GM21528 (cell line): ENCODE data around the gene CAMK2G.
A peak's percentile ranks its signal among the peaks of the same experiment; 100 is the strongest.

Experiments
- ATAC-seq: cut with Tn5 transposase; IDR thresholded peaks from one replicate; pipeline ENCODE4 v1.9.1; 2021; ENCODE audit warnings: mild to moderate bottlenecking, moderate library complexity; ENCODE audit not compliant: unreplicated experiment, low FRiP score

CAMK2G gene

DNA sequence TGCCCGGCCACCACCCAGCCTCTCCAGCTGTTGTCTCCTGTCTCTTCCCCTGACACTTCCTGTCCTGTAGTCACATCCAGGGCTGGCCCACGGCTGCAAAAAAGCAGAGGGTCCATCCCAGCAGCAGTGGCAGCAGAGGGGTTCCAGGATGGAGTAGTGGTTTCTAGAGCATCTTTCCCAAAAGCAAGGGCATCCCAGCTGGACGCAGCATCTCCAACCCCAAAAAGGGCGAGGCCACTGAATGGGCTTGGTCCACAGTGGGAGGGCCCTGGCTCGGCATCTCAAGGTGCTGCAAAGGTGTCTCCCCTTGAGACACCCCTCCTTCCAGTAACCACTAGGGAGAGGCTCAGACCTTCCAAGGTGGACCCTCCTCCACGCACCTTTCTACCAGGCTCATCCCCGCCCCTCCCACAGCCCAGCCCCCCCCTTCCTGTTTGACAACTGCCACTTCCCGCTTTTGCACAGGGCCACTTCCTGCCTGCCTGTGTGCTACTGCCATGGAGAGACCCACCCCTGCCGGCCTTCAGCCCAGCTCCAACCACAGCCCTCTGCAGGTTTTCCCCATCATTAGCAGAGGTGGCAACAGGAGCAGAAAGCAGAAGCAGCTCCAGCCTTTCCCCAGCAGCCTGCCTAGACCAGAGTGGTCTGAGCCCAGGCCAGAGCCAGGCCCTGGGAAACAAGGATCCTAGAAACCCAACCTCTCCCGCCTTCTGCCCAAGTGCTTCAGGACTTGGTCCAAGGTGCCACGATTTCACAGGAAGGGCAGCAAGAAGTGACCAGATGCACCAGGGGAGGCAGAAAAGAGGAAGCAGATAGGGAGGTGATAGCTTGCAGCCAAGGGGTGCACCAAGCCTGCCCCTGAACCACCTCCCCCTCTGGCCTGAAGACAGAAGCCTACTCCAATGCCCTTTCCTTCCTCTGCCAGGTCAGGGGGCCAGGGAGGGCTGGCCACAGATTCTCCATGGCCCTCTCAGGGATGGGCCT, 8.6 kb downstream of the CAMK2G start:
- peak; percentile 75 for ATAC-seq

DNA sequence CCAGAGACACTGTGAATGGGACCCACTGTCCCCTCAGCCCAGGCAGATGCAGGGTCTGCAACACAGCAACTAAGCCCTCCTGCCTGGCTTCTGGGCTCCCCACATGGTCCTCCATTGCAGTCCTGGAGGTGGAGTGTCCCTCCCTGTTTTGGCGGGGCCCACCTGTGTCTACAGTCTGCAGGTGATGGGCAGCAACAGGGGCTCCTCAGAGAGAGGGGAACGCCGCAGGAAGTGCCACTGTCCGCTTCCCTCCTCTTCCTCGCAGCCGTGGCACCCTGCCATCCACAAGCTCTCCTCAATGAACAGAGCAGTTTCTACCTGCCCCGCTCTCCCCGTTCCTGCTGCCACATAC, 9.3 kb downstream of the CAMK2G start:
- ATAC-seq = no peak

DNA sequence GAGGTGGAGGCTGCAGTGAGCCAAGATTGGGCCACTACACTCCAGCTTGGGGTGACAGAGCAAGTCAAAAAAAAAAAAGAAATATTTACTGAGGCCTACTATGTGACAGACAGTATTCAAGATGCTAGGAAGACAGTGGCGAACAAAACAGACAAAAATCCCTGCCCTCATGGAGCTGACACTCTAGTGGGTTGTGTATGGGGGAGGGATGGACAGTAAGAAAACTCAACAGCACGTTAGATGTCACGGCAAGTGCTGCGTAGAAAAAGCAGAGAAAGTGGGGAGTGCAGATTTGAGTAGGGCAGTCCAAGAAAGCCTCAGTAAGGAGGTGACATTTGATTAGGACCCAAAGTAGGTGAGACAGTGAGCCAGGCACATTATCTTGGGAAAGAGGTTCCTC, 10.1 kb downstream of the CAMK2G start:
- ATAC-seq = no peak

DNA sequence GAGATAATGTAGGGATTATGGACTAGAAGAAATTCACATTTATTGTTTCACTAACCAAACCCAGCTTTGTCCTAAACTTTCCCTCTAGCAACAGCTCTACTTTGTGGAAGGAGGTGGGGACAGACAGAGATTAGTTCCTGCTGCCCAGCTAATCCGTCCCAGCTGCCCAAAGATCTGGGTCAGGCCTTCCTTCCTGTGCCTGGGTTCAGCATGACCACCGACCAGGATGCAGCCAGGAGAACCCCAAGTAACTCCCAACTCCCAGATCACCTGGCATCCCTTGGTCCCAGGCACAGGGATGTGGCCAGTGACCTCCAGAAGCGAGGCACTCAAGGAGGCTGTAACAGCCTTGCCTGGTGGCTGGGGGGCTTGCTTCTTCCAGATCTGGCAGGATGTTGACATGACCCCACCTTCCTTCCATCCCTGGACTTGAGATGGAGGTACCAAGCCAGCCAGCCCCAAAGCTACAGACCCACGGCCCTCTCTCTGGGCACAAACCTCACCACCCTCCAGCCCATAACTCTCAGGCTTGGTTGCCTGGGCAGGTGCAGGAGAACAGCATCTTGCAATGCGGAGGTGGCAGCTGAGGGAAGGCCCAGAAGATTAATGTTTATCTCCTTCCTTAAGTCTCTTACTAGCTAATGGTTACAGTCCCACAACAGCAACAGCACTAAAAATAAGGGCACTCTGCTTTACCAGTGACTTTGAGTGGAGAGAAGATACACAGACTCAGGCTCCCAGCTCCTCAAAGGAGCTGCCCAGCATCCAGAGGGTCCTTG, 11.1 kb downstream of the CAMK2G start:
- no peak for ATAC-seq

DNA sequence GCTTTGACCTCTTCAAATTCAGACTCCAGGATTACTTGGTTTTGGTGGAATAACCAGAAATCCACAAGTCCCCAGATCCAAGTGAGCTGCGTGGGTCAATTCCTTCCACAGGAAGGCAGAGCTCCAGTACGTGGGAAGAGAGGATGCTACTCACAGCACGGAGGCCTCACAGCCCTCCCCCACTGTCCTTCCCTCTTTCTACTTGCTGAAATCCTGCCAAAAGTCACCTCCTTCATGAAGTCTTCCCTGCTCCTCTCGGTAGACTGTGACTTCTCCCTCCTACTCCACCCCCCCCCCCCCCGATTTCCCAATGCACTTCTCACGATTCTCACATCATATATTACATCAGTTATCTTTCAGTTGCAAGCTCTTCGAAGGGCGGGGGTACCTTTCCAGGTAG, 12.3 kb downstream of the CAMK2G start:
- ATAC-seq = no peak

DNA sequence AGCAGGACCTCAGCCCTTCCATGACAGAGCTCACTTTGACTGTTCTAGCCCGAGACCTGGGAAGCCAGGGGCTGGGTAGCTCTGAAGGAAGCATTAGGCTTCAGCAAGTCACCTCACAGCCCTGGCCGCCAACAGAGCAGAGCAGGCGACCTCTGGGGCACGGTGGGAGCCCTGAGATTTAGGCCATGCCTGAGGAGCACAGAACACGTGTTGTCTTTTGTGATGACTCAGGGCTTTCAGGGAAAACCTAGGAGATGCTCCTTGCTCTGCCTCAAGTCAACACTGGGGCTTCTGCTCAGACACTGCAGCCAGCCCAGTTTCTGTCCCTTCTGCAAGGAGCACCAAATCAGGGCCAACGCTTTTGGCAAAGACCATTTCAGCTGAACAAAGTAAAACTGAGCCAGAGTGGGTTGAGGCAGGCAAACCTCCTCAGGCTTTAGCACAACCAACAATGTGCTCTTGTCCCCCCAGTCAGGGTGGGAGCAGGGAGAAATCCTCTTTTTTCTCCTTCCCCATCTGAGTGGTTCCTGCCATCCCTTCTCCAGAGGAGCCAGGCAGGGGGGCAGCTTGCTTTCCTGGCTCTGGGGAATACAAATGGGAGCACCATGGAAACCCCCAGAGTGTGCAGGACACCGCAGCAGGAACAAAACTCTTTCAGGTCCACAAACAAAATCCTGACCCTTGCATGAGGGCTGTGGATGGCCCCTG, 14.4 kb downstream of the CAMK2G start:
- ATAC-seq = no peak

DNA sequence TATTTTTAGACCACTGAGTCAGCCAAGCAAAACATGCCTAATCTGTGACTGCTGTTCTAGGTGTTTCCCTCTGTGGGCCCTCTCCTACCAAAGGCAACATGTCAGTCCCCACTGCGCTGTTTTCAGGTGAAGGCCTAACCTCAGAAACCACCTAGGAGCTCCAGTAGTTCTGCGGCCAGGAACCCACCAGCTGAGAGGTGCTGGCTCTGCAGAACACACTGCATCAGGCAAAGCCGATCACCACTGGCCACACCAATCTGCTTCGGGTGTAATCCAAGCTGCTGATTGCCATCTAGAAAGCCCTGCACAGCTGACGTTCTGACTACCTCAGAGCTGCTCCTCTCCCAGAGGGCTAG, 14.9 kb downstream of the CAMK2G start:
- no peak for ATAC-seq

DNA sequence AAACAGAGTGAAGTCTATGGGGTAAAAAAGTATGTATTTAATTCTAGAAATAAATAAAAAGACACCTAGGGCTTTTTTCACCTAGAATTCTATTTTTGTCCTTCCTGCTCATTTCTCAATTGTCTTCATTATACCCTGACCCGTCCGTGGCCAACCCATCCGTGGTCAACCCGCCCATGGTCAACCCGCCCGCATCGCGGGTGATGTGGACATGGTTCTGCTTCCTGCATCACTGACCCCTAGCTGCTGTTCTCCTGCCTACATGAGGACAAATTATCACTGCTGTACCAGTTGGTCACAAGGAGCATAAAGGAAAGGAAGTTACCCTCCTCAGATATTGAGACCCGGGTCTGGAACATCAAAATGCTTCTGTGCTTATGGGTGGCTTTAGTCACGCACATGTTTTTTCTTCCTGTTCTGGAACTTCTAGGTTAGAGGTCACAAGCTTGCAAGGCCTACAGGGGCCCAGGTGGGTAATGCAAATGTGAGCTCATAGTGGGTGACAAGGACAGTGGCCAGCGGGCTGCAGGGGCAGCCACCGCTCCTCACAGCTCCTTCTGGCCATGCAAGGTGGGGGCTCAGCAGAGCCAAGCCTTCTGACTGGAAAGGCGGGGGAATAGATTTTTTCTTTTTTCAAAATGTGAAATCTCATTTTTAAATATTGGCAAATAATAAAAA, 15.5 kb downstream of the CAMK2G start:
- no peak for ATAC-seq

DNA sequence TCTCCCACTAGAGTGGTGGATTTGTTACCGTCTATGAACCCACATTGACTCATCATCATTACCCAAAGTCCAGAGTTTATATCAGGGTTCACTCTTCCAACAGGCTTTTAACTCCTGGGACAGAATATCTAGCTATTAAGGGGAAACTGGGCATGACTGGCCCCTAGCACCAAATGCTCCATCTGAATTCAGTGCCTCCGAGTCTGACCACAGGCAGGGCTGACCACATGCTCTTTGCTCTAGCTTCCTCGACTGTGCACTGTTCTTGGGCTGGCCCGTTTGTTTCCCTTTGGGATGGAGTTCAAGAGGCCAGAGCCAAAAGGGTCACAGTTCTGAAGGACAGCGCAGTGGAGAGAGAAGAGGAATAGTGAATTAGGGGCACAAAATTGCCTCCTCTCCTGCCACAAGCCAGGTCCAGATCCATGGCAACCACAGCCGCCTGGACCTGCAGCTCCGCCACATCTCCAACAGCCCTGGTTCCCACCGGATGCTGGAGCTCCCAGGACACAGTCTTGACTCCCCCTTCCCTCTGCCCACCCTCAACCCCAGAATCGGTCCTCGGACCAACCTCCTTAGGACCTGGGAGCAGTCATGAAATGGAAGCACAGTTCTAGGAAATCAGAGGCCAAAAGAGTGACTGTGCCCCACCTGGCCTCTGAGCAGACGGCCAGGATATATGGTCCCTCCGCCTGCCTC, 16.2 kb downstream of the CAMK2G start:
- no peak for ATAC-seq

DNA sequence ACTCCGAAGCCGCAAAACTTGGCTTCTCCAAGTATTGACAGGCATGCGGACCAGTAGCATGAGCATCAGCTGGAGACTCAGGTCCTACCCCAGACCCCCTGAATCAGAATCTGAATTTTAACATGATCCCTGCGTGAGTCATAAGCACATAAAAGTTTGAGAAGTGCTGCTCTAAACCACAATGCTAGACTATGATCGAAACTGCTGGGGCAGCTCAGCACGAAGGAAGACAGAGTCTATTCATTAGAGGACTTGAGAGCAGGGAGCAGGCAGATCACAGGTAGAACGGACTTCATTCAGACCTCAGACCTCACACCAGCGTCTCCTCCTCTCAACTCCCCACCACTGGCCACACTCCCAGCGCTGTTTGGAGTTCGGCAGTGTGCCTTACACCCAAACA, 16.9 kb downstream of the CAMK2G start:
- no peak for ATAC-seq

DNA sequence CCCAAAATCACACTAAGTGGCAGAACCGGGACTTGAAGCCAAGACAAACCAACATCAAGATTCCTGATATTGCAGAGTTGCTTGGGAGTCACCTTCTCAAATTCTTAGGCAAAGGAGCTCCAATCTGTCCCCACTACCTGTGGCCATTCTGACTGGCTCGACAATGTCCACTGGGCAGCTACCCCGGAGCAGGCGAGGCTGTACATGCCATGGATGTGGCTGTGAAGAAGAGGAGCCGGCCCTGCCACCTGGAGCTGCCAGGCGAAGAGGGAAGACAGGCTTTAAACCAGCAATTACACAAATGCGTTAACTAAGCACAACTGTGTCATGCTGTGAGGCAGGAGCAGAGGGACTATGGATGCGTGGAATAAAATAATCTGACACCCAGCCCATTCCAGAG, 18.1 kb downstream of the CAMK2G start:
- no peak for ATAC-seq

DNA sequence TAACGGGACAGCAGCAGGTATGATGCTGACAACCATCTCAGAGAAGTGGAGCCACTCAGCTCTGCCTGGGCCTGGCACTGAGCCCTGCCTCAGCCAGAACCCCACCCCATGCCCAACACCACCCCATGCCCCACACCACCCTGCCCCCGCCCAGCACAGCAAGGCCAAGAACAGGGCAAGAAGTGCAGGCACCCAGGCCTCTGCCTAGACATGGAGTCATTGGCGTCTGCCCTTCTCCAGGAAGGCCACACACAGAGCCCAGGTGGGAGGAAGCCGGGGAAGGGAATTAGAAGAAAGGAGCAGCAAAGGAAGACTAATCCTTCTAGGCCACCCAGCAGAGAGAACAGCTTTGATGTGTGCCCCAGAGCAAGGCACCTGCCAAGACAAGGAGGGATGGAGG, 18.9 kb downstream of the CAMK2G start:
- ATAC-seq = no peak

DNA sequence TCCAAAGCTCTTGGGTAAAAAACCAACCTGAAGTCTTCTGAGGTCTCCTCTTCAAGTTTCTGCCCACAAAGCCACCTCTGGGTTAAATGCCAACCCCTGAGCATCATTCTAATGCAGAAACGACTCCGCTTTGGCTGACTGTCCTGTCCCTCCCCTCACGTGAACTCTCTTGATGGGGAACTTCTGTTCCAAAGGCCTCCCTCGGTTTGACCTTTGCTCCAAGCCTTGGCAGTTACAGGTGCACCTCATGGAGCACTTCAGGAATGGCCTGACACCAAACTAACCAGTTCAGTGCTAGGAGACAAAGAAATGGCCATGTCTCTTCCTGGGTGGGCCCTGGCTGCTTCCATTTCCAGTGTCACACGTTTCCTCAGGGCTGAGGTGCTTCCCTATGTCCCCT, 20.0 kb downstream of the CAMK2G start:
- no peak for ATAC-seq

DNA sequence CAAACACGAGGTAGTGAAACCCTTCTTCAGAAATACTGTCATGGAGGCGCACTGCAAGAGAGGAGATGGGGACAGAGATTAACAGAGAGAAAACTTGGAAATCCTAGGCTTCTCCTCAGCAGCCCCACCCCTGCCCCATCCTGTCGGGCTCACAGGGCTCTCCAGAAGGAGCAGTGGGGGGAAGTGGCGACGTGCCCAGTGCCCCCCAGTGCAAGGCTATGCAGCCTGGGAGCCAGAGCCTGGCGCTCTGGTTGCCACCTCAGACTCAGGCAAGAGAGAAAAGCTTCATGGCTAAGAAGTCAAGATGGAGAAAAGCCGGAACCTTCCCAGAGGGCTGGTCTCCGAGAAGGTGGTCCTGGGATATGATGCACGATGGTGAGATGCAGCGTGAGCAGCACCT, 21.2 kb downstream of the CAMK2G start:
- ATAC-seq = no peak

DNA sequence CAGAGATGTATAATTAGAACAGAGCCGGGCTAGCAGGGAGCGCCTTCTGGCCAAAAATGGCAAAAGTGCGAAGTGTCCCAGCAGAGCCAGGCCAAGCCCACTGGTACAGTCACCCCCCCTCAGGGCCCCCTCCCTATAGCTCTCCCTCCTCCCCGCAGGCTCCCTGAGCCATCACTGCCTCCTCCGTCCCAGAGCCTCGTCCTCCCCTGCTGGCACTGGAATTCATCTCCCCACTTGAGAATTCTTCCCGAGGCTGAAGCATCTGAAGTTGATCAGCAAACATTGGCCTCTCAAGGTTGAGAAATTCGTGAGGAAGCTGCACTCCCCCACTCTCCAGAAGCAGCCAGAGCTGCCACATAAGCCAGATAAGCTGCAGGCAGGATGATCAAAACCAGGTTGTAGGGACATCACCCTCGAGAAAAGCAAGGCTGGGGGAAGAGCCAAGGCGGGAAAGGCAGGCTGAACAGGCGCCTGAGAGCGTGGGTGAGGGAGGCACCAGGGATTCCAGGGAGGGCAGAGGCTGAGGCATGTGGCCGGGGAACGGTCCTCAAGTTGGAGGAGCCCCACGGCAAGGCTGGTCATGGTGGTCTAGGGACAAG, 23.4 kb downstream of the CAMK2G start:
- no peak for ATAC-seq

DNA sequence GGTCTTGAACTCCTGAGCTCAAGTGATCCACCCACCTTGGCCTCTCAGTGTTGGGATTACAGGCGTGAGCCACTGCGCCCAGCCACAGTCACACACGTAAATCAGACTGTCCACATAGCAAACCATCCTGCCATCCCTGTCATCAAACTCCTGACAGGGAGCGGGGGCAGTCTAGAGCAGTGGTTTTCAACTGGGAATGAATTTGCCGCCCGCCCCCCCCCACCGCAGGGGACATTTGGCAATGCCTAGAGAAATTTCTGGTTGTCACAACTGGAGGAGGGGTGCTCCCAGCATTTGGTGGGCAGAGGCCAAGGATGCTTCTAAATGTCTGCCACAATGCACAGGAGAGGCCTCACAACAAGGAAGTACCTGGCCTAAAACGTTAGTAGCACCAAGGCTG, 24.1 kb downstream of the CAMK2G start:
- ATAC-seq = no peak

DNA sequence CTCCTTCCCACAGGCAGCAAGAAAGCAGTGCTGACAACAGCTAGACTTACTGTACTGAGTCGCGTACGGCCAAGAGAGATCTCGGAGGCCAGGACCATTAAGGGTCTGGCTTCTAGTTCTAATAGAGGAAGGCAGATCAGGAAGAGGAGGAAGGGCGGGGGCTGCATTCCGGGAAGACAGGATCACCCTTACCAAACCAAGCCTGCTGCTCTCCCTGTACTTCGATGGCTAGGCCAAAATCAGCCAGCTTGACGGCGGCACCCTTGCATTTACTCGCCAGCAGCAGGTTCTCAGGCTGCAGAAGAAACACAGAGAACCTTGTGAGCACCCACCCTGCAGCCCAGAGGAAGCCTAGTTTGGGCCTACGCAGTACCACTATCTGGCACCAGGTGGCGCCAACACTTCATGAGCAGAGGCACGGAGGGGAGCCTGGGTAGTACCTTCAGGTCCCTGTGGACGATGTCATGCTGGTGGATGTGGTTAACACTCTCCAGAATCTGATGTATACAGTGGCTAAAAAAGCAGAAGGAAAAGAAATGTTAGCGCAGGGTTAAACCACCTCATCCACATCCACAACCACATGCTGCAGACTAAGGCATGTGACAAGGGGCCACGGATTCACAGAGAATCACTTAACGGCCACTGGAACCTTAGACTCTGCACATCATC, 25.4 kb downstream of the CAMK2G start:
- peak; percentile 88 for ATAC-seq

DNA sequence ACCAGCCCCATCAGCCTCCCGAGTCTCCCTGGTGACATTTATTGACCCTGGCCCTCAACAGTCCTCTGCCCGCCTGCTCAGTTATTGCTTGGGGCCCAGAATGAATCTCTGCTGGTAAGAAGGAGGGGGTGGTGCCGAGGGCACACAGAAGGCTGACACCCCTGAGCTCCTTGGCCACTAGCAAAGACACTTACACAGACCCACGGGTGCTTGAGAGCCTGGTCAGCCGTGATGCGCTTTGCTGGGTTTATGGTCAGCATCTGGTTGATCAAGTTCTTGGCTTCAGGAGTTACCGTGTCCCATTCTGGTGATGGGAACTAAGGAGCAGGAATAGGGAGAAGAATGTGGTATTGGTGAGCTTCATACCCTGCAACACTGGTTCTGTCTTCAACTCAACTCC, 27.3 kb downstream of the CAMK2G start:
- no peak for ATAC-seq

DNA sequence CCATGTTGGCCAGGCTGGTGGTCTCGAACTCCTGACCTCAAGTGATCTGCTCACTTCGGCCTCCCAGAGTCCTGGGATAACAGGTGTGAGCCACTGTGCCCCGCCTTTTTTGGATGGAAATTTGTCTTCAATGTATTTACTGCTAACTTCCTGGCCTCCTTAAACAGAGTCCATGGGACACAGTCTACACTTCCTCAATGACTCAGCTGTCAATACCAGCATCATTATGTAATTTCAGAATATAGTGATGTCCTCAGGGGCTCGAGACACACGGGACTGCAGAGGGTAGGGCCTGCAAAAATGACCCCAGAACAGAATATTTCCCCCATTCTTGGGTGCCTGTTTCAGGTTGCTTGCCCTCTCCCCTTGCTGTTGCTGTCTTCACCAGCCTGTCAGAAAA, 31.1 kb downstream of the CAMK2G start:
- ATAC-seq = no peak
